Astrocyte (in vitro differentiated cells and primary cell): Measurements from ENCODE around the gene VEPH1. TPM values are rescaled to one million over a fixed set of nuclear protein-coding genes. Genes with fewer than 3 reads are reported as not detected.

ENCODE experiments used
- DNase-seq: peaks from one replicate; pipeline ENCODE4 v3.0.0-alpha.2; 2010; ENCODE audit warnings: low read depth
- FAIRE-seq: peaks from 2 replicates; lab custom pipeline; 2011; peaks lifted over from hg19 to GRCh38; lab: Jason Lieb, UNC
- H2AFZ ChIP-seq: 2 replicates; pipeline ENCODE4 v1.6.0; 2012; ENCODE audit warnings: low read depth, low read length, inconsistent platforms
- H3K27ac ChIP-seq: 2 replicates; pipeline ENCODE4 v1.5.1; 2011; ENCODE audit warnings: low read depth, low read length, inconsistent platforms
- H3K27me3 ChIP-seq: 2 replicates; pipeline ENCODE4 v1.6.0; 2011; ENCODE audit warnings: low read length, inconsistent platforms; ENCODE audit not compliant: insufficient read depth
- H3K36me3 ChIP-seq: 2 replicates; pipeline ENCODE4 v1.5.1; 2011; ENCODE audit warnings: low read length, inconsistent platforms; ENCODE audit not compliant: insufficient read depth
- H3K4me1 ChIP-seq: 2 replicates; pipeline ENCODE4 v1.5.1; 2011; ENCODE audit warnings: low read length, inconsistent platforms; ENCODE audit not compliant: insufficient read depth
- H3K4me2 ChIP-seq: 2 replicates; pipeline ENCODE4 v1.6.0; 2012; ENCODE audit warnings: low read length, inconsistent platforms
- H3K4me3 ChIP-seq: 2 replicates; pipeline ENCODE4 v1.5.1; 2011; ENCODE audit warnings: low read depth, mild to moderate bottlenecking, low read length, inconsistent platforms; ENCODE audit not compliant: insufficient read depth
- H3K79me2 ChIP-seq: 2 replicates; pipeline ENCODE4 v1.6.0; 2012; ENCODE audit warnings: mild to moderate bottlenecking, low read length, inconsistent platforms; ENCODE audit not compliant: insufficient read depth
- H3K9ac ChIP-seq: 2 replicates; pipeline ENCODE4 v1.6.0; 2012; ENCODE audit warnings: mild to moderate bottlenecking, low read length, inconsistent platforms
- H3K9me3 ChIP-seq: 2 replicates; pipeline ENCODE4 v1.5.1; 2012; ENCODE audit warnings: low read depth, mild to moderate bottlenecking, low read length, inconsistent platforms; ENCODE audit not compliant: insufficient read depth
- H4K20me1 ChIP-seq: 2 replicates; pipeline ENCODE4 v1.6.0; 2012; ENCODE audit warnings: low read length, inconsistent platforms; ENCODE audit not compliant: insufficient read depth
- H3K27ac Mint-ChIP-seq: one replicate; pipeline ENCODE4 v1.8.0; 2021; ENCODE audit warnings: mild to moderate bottlenecking, mixed read lengths; ENCODE audit not compliant: unreplicated experiment
- H3K27me3 Mint-ChIP-seq: one replicate; pipeline ENCODE4 v1.8.0; 2021; ENCODE audit warnings: low read depth, mixed read lengths; ENCODE audit not compliant: unreplicated experiment
- H3K36me3 Mint-ChIP-seq: one replicate; pipeline ENCODE4 v1.8.0; 2021; ENCODE audit warnings: low read depth, mixed read lengths; ENCODE audit not compliant: unreplicated experiment
- H3K4me1 Mint-ChIP-seq: one replicate; pipeline ENCODE4 v1.8.0; 2021; ENCODE audit warnings: low read depth, mixed read lengths; ENCODE audit not compliant: unreplicated experiment
- H3K4me3 Mint-ChIP-seq: one replicate; pipeline ENCODE4 v1.8.0; 2021; ENCODE audit warnings: mild to moderate bottlenecking, moderate library complexity, mixed read lengths; ENCODE audit not compliant: unreplicated experiment
- H3K9me3 Mint-ChIP-seq: one replicate; pipeline ENCODE4 v1.8.0; 2021; ENCODE audit warnings: mild to moderate bottlenecking, mixed read lengths; ENCODE audit not compliant: unreplicated experiment
- EZH2 ChIP-seq: IDR thresholded peaks from 2 replicates; pipeline ENCODE4 v1.6.1; 2012; ENCODE audit warnings: mild to moderate bottlenecking, low read length, inconsistent platforms; ENCODE audit not compliant: insufficient read depth
- total RNA-seq: library from RNA; stranded (reverse); gene quantifications from 2 replicates; pipeline ENCODE4 v1.2.1, GENCODE V29; 2021
- TF ChIP-seq, protein P1 (sequence below): IDR thresholded peaks from 2 replicates; pipeline ENCODE4 v1.5.1; 2011; ENCODE audit warnings: low read depth, mild to moderate bottlenecking, inconsistent platforms, low read length, moderate library complexity; ENCODE audit not compliant: insufficient read depth

The VEPH1 gene
- total RNA-seq, 1 donor from 2014 or later = 9.4 TPM

DNA sequence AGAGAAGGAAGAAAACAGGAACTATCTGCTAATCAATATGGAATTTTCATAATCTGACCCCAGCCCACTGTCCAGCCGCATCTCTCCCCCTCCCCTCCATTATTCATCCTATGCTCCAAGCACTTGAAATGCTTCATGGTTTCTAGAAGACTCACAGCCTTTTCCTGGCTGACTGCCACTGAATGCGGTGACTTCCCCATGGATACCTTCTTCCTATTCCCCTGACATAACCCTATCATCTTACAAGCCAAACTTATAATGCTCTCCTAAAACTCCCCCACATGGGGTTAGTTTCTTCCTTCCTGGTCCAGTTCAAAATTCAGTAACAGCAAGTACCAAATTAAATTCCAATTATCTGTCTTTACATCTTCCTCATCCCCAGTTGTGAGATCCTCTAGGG, 97.8 kb downstream of the VEPH1 start:
- DNase-seq = peak; percentile 85
- H3K27me3 ChIP-seq = no peaks in the 10 kb centered on the region
- no peaks in the 10 kb centered on the region for H3K36me3 Mint-ChIP-seq
- H3K9me3 Mint-ChIP-seq = no peaks in the 10 kb centered on the region
- H4K20me1 ChIP-seq = no peaks in the 10 kb centered on the region
- peaks cover 4% of the 10 kb centered on the region for H3K4me1 Mint-ChIP-seq
- H3K27ac ChIP-seq = no peak overlapping the region
- H3K9me3 ChIP-seq = no peaks in the 10 kb centered on the region
- H3K4me1 ChIP-seq = no peaks in the 10 kb centered on the region
- H3K79me2 ChIP-seq = no peaks in the 10 kb centered on the region
- no peak overlapping the region for H3K4me3 ChIP-seq
- H2AFZ ChIP-seq = no peak overlapping the region
- no peak overlapping the region for H3K4me3 Mint-ChIP-seq
- peak overlapping the region; percentile 35 for H3K4me2 ChIP-seq
- no peaks in the 10 kb centered on the region for H3K27me3 Mint-ChIP-seq
- no peak for FAIRE-seq
- TF ChIP-seq EZH2 = no peak
- TF ChIP-seq, protein P1, sequence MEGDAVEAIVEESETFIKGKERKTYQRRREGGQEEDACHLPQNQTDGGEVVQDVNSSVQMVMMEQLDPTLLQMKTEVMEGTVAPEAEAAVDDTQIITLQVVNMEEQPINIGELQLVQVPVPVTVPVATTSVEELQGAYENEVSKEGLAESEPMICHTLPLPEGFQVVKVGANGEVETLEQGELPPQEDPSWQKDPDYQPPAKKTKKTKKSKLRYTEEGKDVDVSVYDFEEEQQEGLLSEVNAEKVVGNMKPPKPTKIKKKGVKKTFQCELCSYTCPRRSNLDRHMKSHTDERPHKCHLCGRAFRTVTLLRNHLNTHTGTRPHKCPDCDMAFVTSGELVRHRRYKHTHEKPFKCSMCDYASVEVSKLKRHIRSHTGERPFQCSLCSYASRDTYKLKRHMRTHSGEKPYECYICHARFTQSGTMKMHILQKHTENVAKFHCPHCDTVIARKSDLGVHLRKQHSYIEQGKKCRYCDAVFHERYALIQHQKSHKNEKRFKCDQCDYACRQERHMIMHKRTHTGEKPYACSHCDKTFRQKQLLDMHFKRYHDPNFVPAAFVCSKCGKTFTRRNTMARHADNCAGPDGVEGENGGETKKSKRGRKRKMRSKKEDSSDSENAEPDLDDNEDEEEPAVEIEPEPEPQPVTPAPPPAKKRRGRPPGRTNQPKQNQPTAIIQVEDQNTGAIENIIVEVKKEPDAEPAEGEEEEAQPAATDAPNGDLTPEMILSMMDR = no peak
- no peaks in the 10 kb centered on the region for H3K36me3 ChIP-seq
- H3K9ac ChIP-seq = no peak overlapping the region
- H3K27ac Mint-ChIP-seq = no peak overlapping the region

DNA sequence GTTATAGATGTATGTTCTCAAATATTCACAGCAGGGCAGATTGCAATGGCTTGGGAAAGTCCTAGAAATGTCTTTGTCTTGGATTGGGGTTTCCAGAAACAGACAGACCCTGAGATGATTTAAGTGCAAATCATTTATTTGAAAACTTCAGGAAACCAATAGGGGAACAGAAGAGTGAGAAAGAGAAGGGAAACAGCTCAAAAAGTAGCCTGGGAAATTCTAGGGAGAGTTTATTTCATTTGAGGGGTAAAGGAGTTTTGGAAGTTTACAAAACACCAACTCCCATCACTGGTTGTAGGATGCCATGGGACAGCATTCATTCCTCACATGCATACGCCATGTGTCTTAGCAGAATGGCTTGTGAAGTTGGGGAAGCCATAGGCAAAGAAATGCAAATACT, 98.8 kb downstream of the VEPH1 start:
- H2AFZ ChIP-seq = no peak overlapping the region
- no peaks in the 10 kb centered on the region for H4K20me1 ChIP-seq
- no peaks in the 10 kb centered on the region for H3K4me1 ChIP-seq
- H3K27me3 ChIP-seq = no peaks in the 10 kb centered on the region
- Mint-ChIP-seq H3K4me3 (no peak overlapping the region), H3K36me3 (no peaks in the 10 kb centered on the region), H3K27ac (no peak overlapping the region), H3K9me3 (no peaks in the 10 kb centered on the region), H3K27me3 (no peaks in the 10 kb centered on the region), H3K4me1 (peaks cover 4% of the 10 kb centered on the region)
- TF ChIP-seq, protein P1 = no peak
- no peak for TF ChIP-seq EZH2
- no peak overlapping the region for H3K4me3 ChIP-seq
- H3K4me2 ChIP-seq = no peak overlapping the region
- no peak overlapping the region for H3K9ac ChIP-seq
- H3K36me3 ChIP-seq = no peaks in the 10 kb centered on the region
- no peaks in the 10 kb centered on the region for H3K79me2 ChIP-seq
- FAIRE-seq (no peak), DNase-seq (no peak)
- H3K27ac ChIP-seq = no peak overlapping the region
- no peaks in the 10 kb centered on the region for H3K9me3 ChIP-seq

DNA sequence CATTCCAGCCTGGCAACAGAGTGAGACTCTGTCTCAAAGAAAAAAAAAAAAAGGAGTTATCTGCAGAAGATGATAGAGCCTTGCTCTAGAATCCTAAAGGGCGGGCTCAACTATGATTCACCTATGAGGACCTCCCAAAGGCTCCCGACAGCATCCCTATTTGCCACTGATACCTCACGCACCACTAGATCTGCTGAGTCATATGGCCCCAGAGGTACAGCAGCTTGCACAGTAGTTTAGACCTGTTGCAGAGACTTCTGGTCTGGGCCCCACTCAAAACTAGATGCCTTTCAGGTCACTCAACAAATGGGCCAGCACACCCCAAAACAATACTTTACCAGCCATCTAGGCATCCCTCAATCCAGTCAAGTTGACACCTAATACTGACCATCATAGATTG, 104.6 kb downstream of the VEPH1 start:
- TF ChIP-seq, protein P1 = no peak
- no peak for TF ChIP-seq EZH2
- Histone ChIP-seq H4K20me1 (no peaks in the 10 kb centered on the region), H3K4me2 (no peak overlapping the region), H3K27me3 (no peaks in the 10 kb centered on the region), H3K4me1 (no peaks in the 10 kb centered on the region), H2AFZ (no peak overlapping the region), H3K4me3 (no peak overlapping the region), H3K36me3 (no peaks in the 10 kb centered on the region), H3K9me3 (no peaks in the 10 kb centered on the region), H3K79me2 (no peaks in the 10 kb centered on the region), H3K27ac (no peak overlapping the region), H3K9ac (no peak overlapping the region)
- DNase-seq (no peak), FAIRE-seq (no peak)
- Mint-ChIP-seq H3K27me3 (no peaks in the 10 kb centered on the region), H3K4me3 (no peak overlapping the region), H3K9me3 (no peaks in the 10 kb centered on the region), H3K4me1 (no peaks in the 10 kb centered on the region), H3K36me3 (no peaks in the 10 kb centered on the region), H3K27ac (no peak overlapping the region)
